Omental fat pad (tissue), 4 donors: ENCODE data around the gene COL21A1. TPM values are rescaled to one million over a fixed set of nuclear protein-coding genes. Genes with fewer than 3 reads are reported as not detected.

Experiments used
- ATAC-seq: fragments of 150-250 bp; one replicate; pipeline ENCODE4 v1.9.1; 2016; ENCODE audit warnings: mild to moderate bottlenecking, moderate library complexity; ENCODE audit not compliant: low FRiP score
- DNase-seq: peaks from one replicate; pipeline ENCODE4 v3.0.0-alpha.2; 2019; ENCODE audit warnings: low spot score
- total RNA-seq, 4 donors: library from RNA; depleted of rRNA; stranded (reverse); fragments of >200 nt; gene quantifications; one replicate each; pipeline ENCODE4 v1.1.0, GENCODE V29; 2016
- TF ChIP-seq, protein P1 (sequence below), 3 donors: fragments of 450-650 bp; IDR thresholded peaks; one replicate each; pipeline ENCODE4 v1.5.1; 2016 to 2017; ENCODE audit warnings: antibody characterized with exemption in 3 of 3, mild to moderate bottlenecking in 3 of 3, moderate library complexity in 2 of 3

Gene COL21A1
- total RNA-seq, 4 donors from 2014 or later: 1.1 to 6.9 (median 1.9) TPM

DNA sequence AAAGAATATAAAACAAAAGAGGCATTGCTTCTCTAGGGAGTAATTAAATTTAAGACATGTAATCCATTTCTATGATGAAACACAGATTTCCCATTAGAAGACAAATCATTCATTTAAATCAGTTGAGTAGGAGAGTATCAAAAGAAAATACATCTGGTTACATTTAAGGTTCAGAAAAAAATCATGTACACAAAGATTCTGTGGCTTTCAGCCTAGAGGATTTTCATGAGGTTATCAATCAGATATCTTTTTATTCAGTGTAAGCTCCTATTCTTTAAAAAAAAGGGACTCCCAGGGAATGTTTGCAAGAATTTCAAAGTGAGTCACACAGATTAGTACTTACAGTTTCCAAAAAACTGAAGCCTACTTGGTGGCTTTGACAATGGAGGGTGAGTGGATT lies 24.9 kb downstream of the COL21A1 start:
- no peak for DNase-seq
- no peak for ATAC-seq
- TF ChIP-seq, protein P1, sequence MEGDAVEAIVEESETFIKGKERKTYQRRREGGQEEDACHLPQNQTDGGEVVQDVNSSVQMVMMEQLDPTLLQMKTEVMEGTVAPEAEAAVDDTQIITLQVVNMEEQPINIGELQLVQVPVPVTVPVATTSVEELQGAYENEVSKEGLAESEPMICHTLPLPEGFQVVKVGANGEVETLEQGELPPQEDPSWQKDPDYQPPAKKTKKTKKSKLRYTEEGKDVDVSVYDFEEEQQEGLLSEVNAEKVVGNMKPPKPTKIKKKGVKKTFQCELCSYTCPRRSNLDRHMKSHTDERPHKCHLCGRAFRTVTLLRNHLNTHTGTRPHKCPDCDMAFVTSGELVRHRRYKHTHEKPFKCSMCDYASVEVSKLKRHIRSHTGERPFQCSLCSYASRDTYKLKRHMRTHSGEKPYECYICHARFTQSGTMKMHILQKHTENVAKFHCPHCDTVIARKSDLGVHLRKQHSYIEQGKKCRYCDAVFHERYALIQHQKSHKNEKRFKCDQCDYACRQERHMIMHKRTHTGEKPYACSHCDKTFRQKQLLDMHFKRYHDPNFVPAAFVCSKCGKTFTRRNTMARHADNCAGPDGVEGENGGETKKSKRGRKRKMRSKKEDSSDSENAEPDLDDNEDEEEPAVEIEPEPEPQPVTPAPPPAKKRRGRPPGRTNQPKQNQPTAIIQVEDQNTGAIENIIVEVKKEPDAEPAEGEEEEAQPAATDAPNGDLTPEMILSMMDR (IDR thresholded peaks at IDR 0.05): no peak

DNA sequence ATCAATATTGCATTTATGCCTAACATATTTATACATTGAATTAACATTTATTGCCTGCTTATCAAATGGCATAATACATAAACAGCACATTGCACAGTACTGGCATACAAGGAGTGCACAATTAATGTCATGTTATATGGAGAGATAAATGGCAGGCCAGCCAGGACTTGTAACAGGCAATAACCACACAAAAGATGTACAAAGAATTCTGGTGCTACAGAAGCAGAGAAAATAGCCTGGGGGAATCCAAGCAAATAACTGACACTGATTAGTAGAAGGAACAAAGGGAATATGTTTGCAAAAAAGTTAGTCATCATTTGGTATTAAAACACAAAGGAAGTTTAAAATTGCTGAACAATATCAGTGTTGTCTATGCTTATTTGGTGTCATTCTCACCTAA lies 27.3 kb downstream of the COL21A1 start:
- ATAC-seq: no peak
- DNase-seq: no peak
- TF ChIP-seq, protein P1 (IDR thresholded peaks at IDR 0.05): no peak

DNA sequence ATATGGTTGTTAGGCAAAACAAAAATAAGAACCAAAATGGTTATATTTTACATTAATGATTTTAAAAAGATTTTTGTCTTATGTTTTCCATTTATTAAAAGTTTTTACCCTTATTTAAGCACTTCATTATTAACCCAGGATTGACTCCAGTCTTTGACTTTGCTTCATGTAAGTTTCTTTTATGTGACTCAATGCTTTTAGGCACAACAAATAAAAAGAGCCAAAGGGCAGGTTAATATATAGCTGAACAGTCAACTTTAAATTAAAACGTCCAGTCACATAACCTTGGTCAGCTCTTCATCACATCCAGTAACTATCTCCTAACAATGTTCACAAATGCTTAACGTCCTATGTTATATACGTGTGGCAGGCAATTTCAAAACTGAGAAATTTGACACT lies 32.7 kb downstream of the COL21A1 start:
- TF ChIP-seq, protein P1 (IDR thresholded peaks at IDR 0.05): no peak
- ATAC-seq (no peak), DNase-seq (no peak)

DNA sequence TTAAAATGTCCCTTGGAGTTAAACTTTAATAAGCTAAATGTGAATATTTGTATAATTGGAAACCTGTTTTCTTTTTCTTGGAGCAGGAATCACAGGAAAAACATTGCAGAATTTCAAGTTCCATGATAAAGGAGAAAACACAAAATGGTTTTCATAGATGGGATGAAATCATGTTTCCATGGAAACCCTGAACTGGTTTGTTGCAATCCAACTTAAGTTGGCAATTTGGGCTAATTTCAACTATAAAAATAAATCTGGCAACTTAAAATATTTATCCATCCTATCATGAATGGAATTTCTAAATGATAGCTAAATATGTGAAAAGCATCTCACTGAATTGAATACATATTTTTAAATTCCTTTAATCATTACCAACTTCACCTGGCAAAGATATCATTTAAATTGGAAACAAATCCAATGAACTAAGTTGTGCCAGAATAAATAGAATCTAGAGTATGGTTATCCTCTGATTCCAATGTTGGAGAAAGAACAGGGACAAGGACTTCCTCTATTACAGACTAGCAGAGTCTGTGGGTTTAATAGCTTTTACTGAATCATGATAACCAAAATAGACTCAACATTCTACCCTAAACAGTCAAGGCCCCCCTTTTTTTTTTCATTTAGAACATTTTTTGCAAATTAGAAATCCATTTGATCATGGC lies 33.2 kb downstream of the COL21A1 start:
- no peak for ATAC-seq

DNA sequence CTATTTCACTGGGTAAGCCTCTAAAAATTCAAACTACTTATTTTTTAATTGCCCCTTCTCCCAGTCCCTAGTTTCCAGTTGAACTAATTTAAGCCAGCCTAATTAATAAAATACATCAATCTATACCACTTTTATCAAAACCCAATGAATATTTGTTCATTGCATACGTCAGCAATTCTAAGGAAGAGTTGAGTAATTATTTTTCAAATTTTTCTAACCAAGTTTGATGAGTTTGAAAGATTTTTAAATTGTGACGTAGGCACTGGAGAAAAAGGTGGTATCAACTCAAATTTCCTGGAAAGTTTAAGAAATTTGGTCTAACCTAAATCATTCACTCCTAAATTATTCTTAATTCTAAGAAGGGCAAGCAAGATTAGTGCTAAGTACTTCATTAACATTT lies 35.7 kb downstream of the COL21A1 start:
- no peak for DNase-seq
- TF ChIP-seq, protein P1 (IDR thresholded peaks at IDR 0.05): no peak
- no peak for ATAC-seq

More for the DNA sequence above, 33.2 kb downstream of the COL21A1 start:
- TF ChIP-seq, protein P1 (IDR thresholded peaks at IDR 0.05): no peak
- no peak for DNase-seq

DNA sequence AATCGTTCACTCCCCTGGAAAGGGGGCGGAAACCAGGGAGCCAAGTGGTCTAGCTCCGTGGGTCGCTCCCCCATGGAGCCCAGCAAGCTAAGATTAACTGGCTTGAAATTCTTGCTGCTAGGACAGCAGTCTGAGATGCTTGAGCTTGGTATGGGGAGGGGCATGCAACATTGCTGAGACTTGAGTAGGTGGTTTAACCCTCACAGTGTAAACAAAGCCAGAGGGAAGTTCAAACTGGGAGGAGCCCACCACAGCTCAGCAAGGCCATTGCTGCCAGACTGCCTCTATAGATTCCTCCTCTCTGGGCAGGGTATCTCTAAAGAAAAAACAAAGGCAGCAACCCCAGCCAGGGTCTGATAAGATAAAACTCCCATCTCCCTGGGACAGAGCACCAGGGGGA lies 43.2 kb downstream of the COL21A1 start:
- ATAC-seq (no peak), DNase-seq (no peak)
- TF ChIP-seq, protein P1 (IDR thresholded peaks at IDR 0.05): no peak

DNA sequence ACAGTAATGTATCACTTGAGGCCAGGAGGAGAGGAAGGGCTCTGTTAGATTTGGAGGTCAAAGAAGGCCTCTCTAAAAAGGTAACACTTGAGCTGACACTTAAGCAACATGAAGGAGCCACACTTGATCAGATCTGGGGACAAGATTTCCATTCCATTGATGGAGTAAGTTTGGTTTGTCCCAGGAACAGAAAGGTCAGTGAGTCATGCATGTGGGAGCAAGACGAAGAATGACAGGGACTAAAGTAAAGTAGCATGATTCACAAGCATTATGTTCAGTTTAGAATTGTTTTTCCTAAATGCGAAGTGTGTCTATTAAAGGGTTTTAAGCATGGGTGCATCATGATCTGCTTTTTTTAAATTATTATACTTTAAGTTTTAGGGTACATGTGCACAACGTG lies 47.4 kb downstream of the COL21A1 start:
- DNase-seq (no peak), ATAC-seq (no peak)
- TF ChIP-seq, protein P1 (IDR thresholded peaks at IDR 0.05): no peak
